ENCODE data around the gene PRRT2.

Gene PRRT2

DNA sequence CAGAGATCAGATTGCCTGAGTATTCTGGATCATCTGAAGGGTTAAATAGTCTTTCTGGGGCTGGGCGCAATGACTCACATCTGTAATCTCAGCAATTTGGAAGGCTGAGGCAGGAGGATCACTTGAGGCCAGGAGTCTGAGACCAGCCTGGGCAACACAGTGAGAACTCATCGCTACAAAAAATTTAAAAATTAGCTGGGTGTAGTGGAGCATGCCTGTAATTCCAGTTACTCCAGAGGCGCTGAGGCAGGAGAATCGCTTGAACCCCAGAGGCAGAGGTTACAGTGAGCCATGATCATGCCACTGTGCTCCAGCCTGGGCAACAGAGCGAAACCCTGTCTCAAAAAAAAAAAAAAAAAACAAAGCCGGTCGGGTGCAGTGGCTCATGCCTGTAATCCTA is 23.9 kb downstream of the PRRT2 start:
- DNase-seq: no peak

DNA sequence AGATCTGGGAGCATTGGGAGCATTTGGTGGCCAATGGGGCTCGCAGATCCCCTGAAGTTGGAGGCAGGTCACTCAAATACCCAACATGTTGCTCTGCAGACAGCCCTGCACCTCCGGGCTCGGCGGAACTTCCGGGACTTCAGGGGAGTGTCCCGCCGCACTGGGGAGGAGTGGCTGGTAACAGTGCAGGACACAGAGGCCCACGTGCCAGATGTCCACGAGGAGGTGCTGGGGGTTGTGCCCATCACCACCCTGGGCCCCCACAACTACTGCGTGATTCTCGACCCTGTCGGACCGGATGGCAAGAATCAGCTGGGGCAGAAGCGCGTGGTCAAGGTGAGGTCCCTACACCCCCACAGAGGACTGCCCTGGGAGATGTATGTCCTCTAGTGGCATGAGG is 24.6 kb downstream of the PRRT2 start:
- no peak for DNase-seq

DNA sequence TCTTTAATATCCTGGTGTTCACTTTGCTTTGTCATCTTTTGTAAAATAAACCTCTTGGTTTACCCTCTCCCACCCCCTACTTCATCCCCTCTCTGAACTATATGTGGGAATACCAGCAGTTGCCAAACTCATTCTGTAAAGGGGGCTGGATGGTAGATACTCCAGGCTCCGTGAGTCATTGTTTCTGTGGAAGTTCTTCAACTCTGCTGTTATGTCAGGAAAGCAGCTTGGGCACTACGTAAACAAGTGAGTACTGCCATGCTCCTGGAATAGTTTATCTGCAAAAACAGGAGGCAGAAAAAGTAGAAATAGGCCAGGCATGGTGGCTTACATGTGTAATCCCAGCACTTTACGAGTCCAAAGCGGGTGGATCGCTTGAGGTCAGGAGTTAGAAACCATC is 25.8 kb downstream of the PRRT2 start:
- DNase-seq: no peak

DNA sequence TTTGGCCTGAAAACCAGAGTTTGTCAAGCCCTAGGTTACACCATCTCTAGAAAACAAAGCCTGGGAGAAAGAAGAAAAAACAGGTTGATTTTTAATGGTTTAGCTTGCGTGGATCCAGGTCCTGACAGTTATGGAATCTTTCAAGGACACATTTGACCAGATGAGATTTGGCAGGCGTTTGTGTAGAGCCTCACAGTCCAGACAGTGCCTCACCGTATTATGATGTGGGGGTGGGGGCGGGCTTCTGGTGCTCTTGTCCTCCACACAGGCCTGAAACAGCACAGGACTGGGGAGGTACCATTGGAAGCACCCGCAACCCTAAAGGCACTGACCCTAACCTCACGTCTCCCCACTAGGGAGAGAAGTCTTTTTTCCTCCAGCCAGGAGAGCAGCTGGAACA is 27.8 kb downstream of the PRRT2 start:
- no peak for DNase-seq

DNA sequence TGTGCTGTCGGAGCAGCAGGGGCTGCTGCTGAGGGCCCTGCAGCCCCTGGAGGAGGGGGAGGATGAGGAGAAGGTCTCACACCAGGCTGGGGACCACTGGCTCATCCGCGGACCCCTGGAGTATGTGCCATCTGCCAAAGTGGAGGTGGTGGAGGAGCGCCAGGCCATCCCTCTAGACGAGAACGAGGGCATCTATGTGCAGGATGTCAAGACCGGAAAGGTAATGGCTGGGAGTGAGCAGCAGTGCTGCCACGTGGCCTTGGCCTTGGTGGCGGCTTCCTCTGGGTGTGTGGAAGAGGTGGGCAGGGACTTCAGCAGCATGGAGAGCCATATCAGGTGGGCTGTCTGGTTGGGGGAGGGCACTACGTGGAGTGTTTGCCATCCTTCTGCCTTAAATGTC is 28.2 kb downstream of the PRRT2 start:
- DNase-seq: no peak

DNA sequence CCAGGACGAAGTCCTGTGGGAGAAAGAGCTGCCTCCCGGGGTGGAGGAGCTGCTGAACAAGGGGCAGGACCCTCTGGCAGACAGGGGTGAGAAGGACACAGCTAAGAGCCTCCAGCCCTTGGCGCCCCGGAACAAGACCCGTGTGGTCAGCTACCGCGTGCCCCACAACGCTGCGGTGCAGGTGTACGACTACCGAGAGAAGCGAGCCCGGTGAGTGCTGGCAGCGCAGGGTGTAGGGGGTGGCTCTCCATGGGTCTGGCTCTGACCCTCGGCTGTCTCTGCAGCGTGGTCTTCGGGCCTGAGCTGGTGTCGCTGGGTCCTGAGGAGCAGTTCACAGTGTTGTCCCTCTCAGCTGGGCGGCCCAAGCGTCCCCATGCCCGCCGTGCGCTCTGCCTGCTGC is 29.6 kb downstream of the PRRT2 start:
- no peak for DNase-seq

DNA sequence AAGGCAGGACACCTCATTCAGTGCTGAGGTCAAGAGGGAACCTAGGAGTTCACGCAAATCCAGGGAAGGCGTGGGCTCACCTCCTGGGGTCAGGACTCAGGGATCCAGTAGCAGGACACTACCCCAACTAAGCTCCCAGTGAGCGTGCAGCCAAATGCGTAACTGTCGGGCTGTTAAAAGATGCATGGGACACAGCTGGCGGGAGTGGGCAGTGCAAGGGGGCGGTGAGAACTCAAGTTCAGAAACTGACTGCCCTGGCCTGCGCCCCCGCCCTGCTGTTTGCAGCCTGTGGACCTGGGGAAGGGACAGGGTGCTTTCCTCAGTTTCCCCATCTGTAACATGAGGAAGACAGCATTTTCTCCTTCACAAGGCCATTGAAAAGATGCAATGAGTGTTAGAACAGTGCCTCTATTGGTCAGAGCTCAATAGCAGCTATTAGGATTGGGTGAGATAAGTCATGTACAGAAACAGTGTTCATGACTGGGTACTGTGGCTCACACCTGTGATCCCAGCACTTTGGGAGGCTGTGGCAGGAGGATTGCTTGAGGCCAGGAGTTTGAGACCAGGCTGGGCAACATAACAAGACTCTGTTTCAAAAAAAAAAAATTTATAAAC is 30.8 kb downstream of the PRRT2 start:
- DNase-seq: no peak

DNA sequence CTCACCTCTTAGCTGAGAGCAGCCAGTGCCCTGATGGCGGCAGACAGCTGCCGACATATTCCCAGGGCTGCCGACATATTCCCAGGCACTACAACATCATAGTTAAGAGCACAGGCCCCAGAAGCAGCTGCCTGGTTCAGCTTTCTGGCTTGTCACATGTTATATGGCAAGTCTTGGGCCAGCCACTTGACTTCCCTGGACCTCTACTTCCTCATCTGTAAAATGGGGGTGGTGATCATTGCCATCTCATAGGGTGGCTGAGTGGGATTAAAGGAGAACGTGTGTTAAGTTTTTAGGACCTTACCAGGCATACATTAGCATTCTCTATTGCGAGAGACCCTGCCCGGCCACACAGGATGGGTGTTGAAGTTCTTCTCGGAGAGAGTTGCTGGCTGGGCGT is 31.9 kb downstream of the PRRT2 start:
- DNase-seq: no peak

DNA sequence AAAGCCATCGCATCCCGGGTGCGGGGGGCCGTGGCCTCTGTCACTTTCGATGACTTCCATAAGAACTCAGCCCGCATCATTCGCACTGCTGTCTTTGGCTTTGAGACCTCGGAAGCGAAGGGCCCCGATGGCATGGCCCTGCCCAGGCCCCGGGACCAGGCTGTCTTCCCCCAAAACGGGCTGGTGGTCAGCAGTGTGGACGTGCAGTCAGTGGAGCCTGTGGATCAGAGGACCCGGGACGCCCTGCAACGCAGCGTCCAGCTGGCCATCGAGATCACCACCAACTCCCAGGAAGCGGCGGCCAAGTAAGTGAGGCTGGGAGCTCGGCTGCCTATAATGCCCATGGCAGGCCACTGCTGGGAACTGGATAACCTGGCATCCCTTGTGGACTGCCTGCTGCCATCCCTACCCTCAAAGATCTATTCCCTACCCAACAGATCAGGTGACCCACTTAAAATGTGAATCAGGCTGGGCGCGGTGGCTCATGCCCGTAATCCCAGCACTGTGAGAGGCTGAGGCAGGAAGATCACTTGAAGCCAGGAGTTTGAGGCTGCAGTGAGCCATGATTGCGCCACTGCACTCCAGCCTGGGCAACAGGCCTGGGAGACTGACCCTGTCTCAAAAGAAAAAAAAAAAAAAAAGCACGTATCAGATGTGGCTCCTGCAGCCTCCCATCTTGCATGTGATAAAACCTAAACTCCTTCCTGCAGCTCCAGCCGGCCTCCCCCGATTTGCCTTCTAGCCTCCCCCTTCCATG is 32.8 kb downstream of the PRRT2 start:
- DNase-seq: no peak

DNA sequence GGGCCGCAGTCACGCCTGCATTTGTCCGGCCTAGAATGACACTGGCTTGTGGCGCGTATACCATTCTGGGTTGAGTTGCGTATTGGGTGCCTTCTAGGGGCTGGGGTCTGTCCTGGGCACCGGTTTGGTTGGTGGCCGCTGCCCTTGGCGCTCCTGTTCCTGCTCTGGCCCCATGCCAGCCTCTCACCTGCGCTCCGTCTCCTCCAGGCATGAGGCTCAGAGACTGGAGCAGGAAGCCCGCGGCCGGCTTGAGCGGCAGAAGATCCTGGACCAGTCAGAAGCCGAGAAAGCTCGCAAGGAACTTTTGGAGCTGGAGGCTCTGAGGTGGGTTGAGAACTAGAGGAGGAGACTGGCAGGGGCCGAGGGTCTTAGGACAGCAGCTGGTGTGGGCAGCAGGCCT is 33.7 kb downstream of the PRRT2 start:
- DNase-seq: no peak

DNA sequence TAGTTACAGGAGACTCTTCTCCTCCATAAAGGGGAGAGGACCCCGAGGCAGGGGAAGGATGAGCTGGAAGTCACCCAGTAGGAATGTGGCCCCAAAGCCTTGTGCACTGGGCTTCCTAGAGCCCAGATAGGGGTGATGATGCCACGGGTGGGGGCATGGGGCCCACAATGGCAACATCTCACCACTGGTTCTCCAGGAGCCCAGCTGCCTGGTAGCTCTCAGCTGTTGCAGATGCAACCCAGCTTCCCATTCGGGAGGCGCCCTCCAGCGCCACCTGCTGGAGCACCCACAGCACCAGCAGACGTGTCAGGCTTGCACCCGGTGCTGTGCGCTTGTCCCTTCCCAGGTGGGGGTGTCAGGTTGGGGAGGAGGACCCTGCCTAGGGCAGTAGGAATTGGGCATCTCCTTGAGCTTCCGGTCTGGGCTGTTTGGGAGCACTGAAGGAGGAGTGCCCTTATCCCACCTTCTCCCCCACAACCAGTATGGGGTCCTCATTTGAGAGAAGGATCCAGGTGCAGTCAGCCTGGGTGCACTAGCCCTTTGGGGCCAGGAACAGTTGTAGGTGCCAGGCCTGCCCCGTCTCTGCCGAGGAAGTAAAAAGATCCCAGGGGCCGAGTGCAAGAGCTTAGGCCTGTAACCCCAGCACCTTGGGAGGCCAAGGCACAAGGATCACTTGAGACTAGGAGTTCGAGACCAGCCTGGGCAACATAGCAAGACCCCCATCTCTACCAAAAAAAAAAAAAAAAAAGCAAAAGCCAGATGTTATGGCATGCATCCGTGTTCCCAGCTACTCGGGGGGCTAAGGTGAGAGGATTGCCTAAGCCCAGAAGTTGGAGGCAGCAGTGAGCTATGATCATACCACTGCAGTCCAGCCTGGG is 36.7 kb downstream of the PRRT2 start:
- peak; percentile 27 to 57 for DNase-seq

DNA sequence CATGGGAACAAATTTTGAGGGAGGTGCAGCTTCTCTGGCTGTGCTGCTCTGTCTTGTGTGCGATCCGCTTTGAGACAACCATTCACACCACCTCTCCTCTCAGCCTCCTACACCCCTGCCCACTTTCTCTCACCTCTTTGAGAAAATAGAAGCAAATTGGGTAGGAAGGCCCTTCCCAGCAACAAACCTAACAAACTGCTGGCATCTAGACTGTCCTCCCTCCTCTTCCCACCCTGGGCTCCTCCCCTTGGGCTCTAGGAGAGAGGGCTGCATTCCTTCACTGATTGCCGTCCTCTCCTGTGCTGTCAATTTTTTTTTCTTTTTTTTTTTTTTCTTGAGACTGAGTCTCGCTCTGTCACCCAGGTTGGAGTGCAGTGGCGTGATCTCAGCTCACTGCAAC is 37.5 kb downstream of the PRRT2 start:
- DNase-seq: no peak

DNA sequence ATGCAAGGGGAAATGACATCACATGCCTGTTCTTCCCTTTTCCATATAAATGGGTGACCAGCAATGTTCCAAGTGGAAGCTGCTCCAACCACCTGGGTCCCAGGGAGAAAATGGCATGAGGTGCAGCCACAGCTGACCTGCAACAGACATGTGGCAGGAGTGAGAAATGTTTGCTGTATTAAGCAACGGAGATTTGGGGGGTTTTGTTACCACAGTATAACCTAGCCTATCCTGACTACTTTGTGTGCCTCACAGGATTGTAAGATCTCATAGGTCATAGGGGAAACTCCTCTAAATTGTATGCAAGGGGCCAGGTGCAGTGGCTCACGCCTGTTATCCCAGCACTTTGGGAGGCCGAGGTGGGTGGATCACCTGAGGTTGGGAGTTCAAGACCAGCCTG is 39.0 kb downstream of the PRRT2 start:
- DNase-seq: no peak

DNA sequence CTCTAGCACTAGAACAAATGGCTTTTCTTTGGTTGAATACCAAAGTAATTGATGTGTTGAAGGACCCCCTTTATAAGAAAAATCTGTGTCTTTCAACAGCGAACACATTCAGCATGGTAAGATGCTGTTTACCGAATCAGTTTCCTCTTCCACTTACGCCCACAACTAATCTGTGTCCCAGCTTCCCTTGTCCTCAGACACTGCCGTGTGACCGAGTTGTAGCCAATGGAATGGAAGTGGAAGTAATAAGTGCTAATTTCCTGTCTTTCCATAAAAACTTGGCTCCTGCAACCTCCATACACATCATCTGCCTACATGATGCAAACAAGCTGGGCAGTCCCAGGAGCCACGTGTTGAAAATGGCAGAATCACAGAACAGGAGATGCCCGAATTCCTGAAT is 40.7 kb downstream of the PRRT2 start:
- peak in 1 of 2 experiments; percentile 13 for DNase-seq

DNA sequence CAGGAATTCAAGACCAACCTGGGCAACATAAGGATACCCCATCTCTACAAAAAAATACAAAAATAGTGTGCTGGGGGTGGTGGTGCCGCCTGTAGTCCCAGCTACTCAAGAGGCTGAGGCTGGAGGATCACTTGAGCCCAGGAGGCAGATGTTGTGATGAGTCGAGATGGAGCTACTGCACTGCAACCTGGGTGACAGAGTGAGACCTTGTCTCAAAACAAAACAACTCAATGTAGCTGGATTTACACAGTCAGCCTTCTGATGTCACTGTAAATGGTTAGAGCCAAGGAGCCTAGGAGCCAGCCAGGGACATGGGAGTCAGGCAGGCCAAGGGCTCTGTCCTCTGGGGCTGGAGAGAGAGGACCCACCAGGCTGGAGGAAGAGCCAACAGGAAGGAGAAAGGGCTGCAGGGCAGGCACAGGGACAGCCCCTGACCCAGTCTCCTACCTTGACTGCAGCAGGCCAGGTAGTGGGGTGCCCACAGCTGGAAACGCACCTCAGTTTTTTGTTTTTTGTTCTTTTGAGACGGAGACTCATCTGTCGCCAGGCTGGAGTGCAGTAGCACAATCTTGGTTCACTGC is 42.6 kb downstream of the PRRT2 start:
- no peak for DNase-seq

DNA sequence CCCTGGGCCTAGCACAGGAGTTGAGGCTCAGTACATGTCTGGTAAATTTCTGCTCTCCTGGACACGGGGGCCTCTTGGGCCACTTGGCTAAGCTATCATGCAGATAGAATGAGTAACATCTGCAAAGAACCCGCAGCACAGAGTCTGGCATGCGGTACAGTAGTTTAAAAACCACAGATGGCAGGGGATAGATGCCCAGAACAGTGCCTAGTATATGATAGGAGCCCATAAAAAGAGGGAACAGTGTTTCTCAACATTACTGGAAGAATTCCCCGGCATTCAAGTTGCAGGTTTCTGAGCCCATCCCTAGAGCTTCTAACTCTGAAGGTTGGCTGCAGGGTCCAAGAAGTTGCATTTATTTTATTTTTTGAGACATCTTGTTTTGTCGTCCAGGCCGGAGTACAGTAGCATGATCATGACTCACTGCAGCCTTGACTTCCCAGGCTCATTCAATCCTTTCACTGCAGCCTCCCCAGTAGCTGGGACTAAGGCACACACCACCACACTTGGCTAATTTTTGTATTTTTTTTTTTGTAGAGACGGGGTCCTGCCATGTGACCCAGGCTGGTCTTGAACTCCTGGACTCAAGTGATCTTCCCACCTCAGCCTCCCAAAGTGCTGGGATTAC is 45.3 kb downstream of the PRRT2 start:
- DNase-seq: peak in 1 of 2 experiments; percentile 58

DNA sequence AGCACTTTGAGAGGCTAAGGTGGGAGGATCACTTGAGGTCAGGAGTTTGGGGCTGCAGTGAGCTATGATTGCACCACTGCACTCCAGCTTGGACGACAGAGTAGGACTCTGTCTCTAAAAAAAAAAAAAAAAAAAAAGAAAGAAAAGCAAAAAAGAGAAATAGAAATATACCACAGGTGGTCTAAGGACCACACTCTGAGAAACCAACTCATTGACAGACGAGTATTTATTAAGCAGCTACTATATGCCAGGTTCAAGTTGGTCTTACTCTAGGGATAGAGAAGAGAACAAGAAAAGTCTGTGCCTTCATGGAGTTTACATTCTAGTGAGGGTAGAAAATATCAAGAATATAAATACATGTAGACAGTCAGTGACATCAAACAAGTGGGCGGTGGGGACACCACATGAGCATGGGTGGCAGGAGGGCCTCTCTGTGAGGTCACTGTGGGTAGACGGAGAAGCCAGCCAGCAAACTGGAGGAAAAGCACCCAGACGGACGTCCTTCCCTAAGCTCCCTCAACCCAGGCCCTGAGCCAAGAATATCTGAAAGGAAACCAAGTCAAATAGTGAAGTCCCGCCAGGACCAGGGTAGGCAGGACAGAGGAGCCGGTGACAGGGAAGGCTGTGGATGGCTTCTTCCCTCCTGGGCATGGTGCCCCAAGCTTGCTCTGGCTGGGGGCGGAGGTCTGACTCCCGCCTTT is 46.3 kb downstream of the PRRT2 start:
- DNase-seq: no peak

DNA sequence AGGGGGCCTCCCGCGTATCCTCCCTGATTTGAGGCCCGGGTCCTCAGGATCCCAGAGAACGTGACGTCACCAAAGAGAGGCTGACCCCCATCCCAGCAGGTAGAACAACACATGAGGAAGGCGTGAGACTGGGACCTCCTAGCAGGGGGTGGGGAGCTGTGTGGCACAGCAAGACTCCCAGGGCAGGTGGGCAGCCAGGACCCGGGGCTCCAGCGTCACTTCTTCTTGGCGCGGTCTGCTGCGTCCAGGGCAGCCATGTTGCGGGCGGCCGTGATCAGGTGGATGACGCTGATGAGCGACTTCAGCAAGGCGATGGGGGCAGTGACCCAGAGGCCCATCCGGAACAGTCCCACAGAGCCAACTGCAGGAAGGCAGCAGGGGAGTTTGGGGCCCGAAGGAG is 47.0 kb downstream of the PRRT2 start:
- DNase-seq: no peak

DNA sequence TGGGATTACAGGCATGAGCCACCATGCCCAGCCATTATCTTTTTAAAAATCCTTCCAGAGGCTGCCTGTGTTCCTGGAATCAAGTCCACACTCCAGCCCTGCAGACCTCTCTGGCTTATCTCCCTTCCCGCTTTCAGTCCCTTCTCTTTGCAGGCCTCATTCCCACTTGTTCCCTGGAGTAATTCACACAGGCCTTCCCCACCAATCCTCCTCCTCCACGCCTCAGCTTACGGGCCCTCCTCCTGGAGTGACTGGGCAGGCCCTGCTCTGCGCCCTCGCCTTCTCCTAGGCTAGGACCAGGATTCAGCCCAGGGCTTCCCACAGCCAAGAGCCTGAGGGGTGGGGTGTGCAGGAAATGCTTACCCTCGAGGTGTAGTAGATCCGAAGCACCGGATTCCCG is 48.2 kb downstream of the PRRT2 start:
- no peak for DNase-seq

DNA sequence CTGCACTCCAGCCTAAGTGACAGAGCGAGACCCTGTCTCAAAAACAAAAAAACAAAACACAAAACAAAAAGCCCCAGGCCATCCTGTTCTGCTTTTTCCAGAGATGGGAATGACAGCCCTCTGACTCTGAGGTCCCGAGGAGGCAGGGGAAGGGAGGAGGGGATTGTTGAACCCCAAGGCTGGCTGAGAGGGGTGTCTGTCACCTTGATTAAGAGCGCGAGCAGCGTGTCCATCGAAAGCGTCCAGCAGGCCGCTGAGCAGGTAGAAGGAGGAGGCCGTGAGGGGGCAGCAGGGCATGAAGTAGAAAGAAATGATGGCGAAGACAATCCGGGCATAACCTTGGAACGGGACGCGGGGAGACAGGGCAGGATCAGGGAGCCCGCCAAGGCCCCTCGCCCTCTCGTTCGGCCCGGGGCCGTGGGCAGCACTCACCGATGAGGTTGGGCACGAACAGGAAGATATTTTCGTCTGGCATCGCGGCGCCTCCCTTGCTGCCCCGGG is 50.4 kb downstream of the PRRT2 start:
- no peak for DNase-seq

DNA sequence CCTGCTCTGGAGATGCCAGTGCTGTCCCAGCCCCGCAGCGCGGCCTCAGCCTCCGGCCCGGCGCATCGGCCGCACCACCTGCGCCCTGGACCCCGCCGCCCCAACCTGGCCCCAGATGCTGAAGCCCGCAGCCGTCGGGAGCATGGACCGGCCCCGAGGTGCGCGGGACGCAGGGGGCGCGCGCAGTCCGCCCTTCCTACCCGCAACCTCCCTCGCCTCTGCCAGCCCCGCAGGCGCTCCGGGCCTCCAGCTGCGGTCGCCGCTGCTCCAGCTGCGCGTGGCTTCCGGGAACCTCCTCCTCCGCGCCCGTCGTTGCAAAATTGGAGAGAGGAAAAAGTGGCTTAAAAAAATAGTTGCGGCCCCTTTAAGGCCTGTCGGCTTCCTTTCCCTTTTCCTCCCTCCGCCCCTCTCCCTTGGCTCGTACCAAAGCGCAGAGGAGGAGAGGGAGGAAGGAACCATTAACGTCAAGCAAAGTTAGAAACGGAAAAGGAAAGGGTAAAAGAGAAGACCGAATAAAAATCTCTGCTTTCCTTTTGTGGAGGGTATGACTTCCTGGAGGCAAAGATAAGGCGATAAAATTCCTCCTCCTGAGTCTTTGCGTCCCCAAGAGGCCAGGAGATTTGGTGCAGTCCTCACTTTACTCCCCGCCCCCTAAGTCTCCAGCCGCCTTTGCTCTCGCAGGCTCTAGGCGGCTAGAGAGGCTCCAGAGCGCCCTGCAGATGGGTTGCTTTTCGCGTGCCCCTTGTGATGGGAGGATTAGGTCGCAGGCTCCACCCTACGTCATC is 51.1 kb downstream of the PRRT2 start, which contains the start of gene CDIPT:
CDIPT (minus strand) TSS at position 343 of the 785 bp plus-strand sequence. CDS start 369 bp downstream, outside the sequence.
- peak; percentile 95 to 96 for DNase-seq
